MM.1S (cell line): ENCODE results near the gene RASSF7.

Experiments
- DNase-seq: peaks from one replicate; pipeline ENCODE4 v3.0.0-alpha.2; 2015
- H2AFZ ChIP-seq: fragments of 300-600 bp; sonication (generic); 2 replicates; pipeline ENCODE4 v1.6.0; 2016; ENCODE audit warnings: antibody characterized with exemption, low read length
- H3F3A ChIP-seq: fragments of 300-600 bp; sonication (generic); 2 replicates; pipeline ENCODE4 v1.6.1; 2016; ENCODE audit warnings: mild to moderate bottlenecking, antibody characterized with exemption, low read length, moderate library complexity, mixed read lengths; ENCODE audit not compliant: insufficient read depth
- H3K27ac ChIP-seq: fragments of 300-600 bp; sonication (generic); 2 replicates; pipeline ENCODE4 v1.5.1; 2016; ENCODE audit warnings: mild to moderate bottlenecking, low read length
- H3K27me3 ChIP-seq: fragments of 300-600 bp; sonication (generic); replicated peaks from 2 replicates; pipeline ENCODE4 v1.6.0; 2016; ENCODE audit warnings: low read length; ENCODE audit not compliant: insufficient read depth
- H3K36me3 ChIP-seq: fragments of 300-600 bp; sonication (generic); replicated peaks from 2 replicates; pipeline ENCODE4 v1.6.1; 2016; ENCODE audit warnings: mild to moderate bottlenecking, low read length, mixed read lengths; ENCODE audit not compliant: insufficient read depth
- H3K4me1 ChIP-seq: fragments of 300-600 bp; sonication (generic); 2 replicates; pipeline ENCODE4 v1.6.1; 2016; ENCODE audit warnings: low read length, mixed read lengths
- H3K4me2 ChIP-seq: fragments of 300-600 bp; sonication (generic); 2 replicates; pipeline ENCODE4 v1.6.0; 2016; ENCODE audit warnings: low read depth, low read length
- H3K4me3 ChIP-seq: fragments of 300-600 bp; sonication (generic); 2 replicates; pipeline ENCODE4 v1.5.1; 2016; ENCODE audit warnings: low read length, mixed read lengths
- H3K79me2 ChIP-seq: fragments of 300-600 bp; sonication (generic); 2 replicates; pipeline ENCODE4 v1.6.1; 2016; ENCODE audit warnings: mixed run types, low read length, mixed read lengths
- H3K9ac ChIP-seq: fragments of 300-600 bp; sonication (generic); 2 replicates; pipeline ENCODE4 v1.6.1; 2016; ENCODE audit warnings: low read length, mixed read lengths
- H3K9me2 ChIP-seq: fragments of 300-600 bp; sonication (generic); replicated peaks from 2 replicates; pipeline ENCODE4 v1.6.1; 2016; ENCODE audit warnings: mild to moderate bottlenecking, low read length, mixed read lengths; ENCODE audit not compliant: insufficient read depth
- H3K9me3 ChIP-seq: fragments of 300-600 bp; sonication (generic); replicated peaks from 2 replicates; pipeline ENCODE4 v1.6.1; 2016; ENCODE audit warnings: mild to moderate bottlenecking, low read length, mixed read lengths; ENCODE audit not compliant: insufficient read depth
- H4K20me1 ChIP-seq: fragments of 300-600 bp; sonication (generic); 2 replicates; pipeline ENCODE4 v1.6.1; 2016; ENCODE audit warnings: mild to moderate bottlenecking, low read length, moderate library complexity, mixed read lengths; ENCODE audit not compliant: insufficient read depth
- EZH2 ChIP-seq: fragments of 300-600 bp; sonication (generic); optimal IDR thresholded peaks from 2 replicates; pipeline ENCODE3; 2017; ENCODE audit warnings: low read depth, mild to moderate bottlenecking, antibody characterized with exemption, low read length, mixed read lengths
- EZH2phosphoT487 ChIP-seq: fragments of 300-600 bp; sonication (generic); IDR thresholded peaks from 2 replicates; pipeline ENCODE4 v1.6.1; 2018; ENCODE audit warnings: antibody characterized with exemption, low read length
- TF ChIP-seq, protein P1 (sequence below): fragments of 300-600 bp; sonication (generic); IDR thresholded peaks from 2 replicates; pipeline ENCODE4 v1.5.1; 2016; ENCODE audit warnings: antibody characterized with exemption, low read length, mixed read lengths

The RASSF7 gene

DNA sequence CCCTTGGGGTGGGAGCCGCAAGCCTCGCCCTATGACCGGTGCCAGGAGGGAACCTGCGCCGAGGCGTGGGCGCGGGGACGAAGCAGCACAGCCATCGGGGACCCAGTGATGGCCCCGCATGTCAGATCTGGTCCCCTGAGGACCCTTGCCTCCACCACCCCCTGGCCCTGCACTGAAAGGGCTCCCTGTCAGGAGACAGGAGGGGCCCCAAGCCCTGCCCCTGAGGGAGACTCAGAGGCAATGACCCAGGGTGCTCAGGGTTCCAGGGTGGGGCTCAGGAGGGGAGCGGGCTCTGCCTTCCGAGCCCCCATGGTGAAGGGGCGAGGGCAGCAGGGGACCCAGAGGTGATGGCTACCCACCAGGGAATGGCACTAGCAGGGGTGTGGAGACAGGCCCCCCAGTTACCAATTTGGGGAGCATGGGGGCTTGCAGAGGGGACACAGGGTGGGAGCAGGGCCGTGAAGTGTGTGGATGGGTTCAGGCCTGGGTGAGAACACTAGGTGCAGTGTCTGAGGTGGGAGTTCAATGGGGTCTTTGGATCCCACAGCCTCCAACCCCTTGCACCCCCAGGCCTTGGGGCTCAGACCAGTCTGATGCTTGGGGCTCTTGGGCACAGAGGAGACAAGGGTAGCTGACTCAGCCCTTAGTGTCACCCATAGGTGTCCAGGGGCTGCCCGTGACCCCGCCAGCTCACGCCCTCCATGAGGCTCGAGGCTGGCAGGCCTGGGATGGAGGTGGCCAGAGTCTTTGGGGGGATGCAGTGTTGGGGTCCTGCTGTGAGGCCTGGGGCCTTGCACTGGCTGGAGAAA, 22.9 kb upstream of the RASSF7 start:
- Histone ChIP-seq H3K36me3 (no peaks in the 10 kb centered on the region), H2AFZ (peak overlapping the region; percentile 78), H3K79me2 (peaks cover 18% of the 10 kb centered on the region), H3K9ac (peak overlapping the region; percentile 72), H3K27me3 (no peaks in the 10 kb centered on the region), H3K4me2 (peak overlapping the region; percentile 98), H3K9me2 (no peaks in the 10 kb centered on the region), H3F3A (peaks cover 16% of the 10 kb centered on the region), H3K9me3 (no peaks in the 10 kb centered on the region), H4K20me1 (no peaks in the 10 kb centered on the region), H3K27ac (peak overlapping the region; percentile 18; the same call in 1 of the 2 replicates), H3K4me3 (peak overlapping the region; percentile 66), H3K4me1 (peaks cover 19% of the 10 kb centered on the region)
- no peak for TF ChIP-seq EZH2phosphoT487
- TF ChIP-seq EZH2, result no peak
- TF ChIP-seq, protein P1, sequence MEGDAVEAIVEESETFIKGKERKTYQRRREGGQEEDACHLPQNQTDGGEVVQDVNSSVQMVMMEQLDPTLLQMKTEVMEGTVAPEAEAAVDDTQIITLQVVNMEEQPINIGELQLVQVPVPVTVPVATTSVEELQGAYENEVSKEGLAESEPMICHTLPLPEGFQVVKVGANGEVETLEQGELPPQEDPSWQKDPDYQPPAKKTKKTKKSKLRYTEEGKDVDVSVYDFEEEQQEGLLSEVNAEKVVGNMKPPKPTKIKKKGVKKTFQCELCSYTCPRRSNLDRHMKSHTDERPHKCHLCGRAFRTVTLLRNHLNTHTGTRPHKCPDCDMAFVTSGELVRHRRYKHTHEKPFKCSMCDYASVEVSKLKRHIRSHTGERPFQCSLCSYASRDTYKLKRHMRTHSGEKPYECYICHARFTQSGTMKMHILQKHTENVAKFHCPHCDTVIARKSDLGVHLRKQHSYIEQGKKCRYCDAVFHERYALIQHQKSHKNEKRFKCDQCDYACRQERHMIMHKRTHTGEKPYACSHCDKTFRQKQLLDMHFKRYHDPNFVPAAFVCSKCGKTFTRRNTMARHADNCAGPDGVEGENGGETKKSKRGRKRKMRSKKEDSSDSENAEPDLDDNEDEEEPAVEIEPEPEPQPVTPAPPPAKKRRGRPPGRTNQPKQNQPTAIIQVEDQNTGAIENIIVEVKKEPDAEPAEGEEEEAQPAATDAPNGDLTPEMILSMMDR, result 0 out of 2 replicates have a peak, but pooled peaks have one; percentile 8
- DNase-seq, result no peak

DNA sequence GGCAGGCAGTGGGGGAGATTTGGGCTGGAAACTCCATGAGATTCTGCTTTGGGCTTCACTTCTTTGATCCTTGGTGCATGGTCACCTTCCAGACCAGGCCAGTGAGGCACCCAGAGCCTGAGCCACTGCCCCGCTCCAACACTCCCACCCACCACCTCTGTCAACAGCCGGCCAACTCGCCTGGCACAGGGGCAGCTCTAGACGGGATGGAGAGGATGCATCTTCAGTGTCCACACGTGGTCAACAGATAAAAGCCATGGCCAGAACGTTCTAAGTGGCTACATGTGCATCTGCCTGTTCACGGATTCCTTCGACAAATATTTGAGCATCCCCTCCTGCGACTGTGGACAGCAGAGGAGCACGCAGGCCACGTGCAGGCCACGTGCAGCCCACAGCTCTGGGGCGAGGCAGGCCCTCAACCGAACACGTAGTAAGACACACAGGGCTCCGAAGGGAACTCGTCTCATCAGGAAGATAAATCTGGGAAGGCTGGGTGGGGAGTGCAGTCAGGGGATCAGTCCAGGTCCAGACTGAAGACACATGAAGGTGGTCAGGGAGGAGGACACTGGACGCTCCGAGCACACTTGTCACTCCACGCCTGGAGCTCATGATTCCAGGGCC, 22.2 kb upstream of the RASSF7 start:
- H3K27ac ChIP-seq, result no peak overlapping the region
- H3K79me2 ChIP-seq, result peaks cover 14% of the 10 kb centered on the region
- H3K9ac ChIP-seq, result no peak overlapping the region
- no peak overlapping the region for H3K4me3 ChIP-seq
- H2AFZ ChIP-seq, result no peak overlapping the region
- H4K20me1 ChIP-seq, result no peaks in the 10 kb centered on the region
- no peak for TF ChIP-seq EZH2
- TF ChIP-seq, protein P1, result no peak
- TF ChIP-seq EZH2phosphoT487, result no peak
- H3K9me2 ChIP-seq, result no peaks in the 10 kb centered on the region
- H3K4me2 ChIP-seq, result no peak overlapping the region
- H3K9me3 ChIP-seq, result no peaks in the 10 kb centered on the region
- H3K36me3 ChIP-seq, result no peaks in the 10 kb centered on the region
- peaks cover 19% of the 10 kb centered on the region for H3K4me1 ChIP-seq
- no peak for DNase-seq
- no peaks in the 10 kb centered on the region for H3K27me3 ChIP-seq
- peaks cover 16% of the 10 kb centered on the region for H3F3A ChIP-seq

DNA sequence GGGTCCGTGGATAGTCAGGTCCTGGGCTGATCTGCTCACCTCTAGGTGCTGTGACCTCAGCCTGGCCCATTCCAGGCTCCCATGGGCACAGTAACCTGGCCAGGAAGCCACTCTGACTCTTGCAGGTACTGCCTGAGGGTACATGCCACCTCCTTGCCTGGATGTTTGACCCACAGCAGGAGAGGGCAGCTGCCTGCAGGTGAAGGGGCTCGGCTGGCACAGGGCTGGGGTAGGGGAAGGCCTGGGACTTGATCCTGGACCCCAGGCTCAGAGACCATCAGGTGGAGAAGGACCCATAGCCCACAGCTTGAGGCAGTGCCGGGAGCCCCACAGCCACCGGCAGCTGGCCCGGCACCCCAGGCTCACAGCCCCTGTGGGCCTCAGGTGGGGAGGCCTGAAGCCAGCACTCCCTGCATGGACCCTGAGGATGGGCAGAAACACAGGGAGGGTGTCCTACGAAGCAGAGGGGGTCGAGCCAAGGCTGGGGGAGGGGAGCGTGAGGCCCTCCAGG, 20.7 kb upstream of the RASSF7 start:
- no peak overlapping the region for H3K27ac ChIP-seq
- no peaks in the 10 kb centered on the region for H4K20me1 ChIP-seq
- no peak overlapping the region for H2AFZ ChIP-seq
- H3K9ac ChIP-seq, result no peak overlapping the region
- H3K36me3 ChIP-seq, result no peaks in the 10 kb centered on the region
- TF ChIP-seq EZH2 (no peak), EZH2phosphoT487 (no peak)
- H3K4me1 ChIP-seq, result peaks cover 16% of the 10 kb centered on the region
- no peaks in the 10 kb centered on the region for H3K9me3 ChIP-seq
- peaks cover 14% of the 10 kb centered on the region for H3F3A ChIP-seq
- no peak overlapping the region for H3K4me3 ChIP-seq
- no peak for DNase-seq
- no peaks in the 10 kb centered on the region for H3K9me2 ChIP-seq
- no peak overlapping the region for H3K4me2 ChIP-seq
- no peaks in the 10 kb centered on the region for H3K27me3 ChIP-seq
- no peaks in the 10 kb centered on the region for H3K79me2 ChIP-seq
